ENCODE data around the gene SSTR3.

The SSTR3 gene

GRCh38 chr22:37224757-37225420 lies 12.6 kb upstream of the SSTR3 start:
- no peak for DNase-seq (ENCODE audit: low spot score)
- no peak overlapping the region for H3K4me3 ChIP-seq
- no peak overlapping the region for H3K27ac ChIP-seq
- TF ChIP-seq CTCF (IDR thresholded peaks at IDR 0.05), result no peak

GRCh38 chr22:37223965-37224551 lies 11.8 kb upstream of the SSTR3 start:
- DNase-seq (ENCODE audit: low spot score), result no peak
- no peak overlapping the region for H3K27ac ChIP-seq
- H3K4me3 ChIP-seq, result no peak overlapping the region
- TF ChIP-seq CTCF (IDR thresholded peaks at IDR 0.05), result no peak

- no peak overlapping the region for H3K4me3 ChIP-seq
- no peak for TF ChIP-seq CTCF (IDR thresholded peaks at IDR 0.05)
- H3K27ac ChIP-seq, result no peak overlapping the region
- DNase-seq (ENCODE audit: low spot score), result no peak
These were observed 10.2 kb upstream of the SSTR3 start for GRCh38 chr22:37222440-37222971.

GRCh38 chr22:37221424-37222333 lies 9.4 kb upstream of the SSTR3 start:
- Histone ChIP-seq H3K4me3 (no peak overlapping the region), H3K27ac (no peak overlapping the region)
- no peak for TF ChIP-seq CTCF (IDR thresholded peaks at IDR 0.05)
- DNase-seq (ENCODE audit: low spot score), result no peak

- TF ChIP-seq CTCF (IDR thresholded peaks at IDR 0.05), result no peak
- no peak for DNase-seq (ENCODE audit: low spot score)
- Histone ChIP-seq H3K4me3 (no peak overlapping the region), H3K27ac (no peak overlapping the region)
These were observed 8.3 kb upstream of the SSTR3 start for GRCh38 chr22:37220543-37220981.

- Histone ChIP-seq H3K4me3 (no peak overlapping the region), H3K27ac (no peak overlapping the region)
- no peak for DNase-seq (ENCODE audit: low spot score)
- TF ChIP-seq CTCF (IDR thresholded peaks at IDR 0.05), result no peak
These were observed 7.3 kb upstream of the SSTR3 start for GRCh38 chr22:37219533-37219932.

All from coronary artery (tissue), 2 donors.